ENCODE data around the gene EMD. TPM values are rescaled to one million over a fixed set of nuclear protein-coding genes. Genes with fewer than 3 reads are reported as not detected.
"Not testable (repeated sequence)": the region's sequence is repeated elsewhere in the genome, so short reads cannot be mapped to it uniquely, and the experiment has no call there.

EMD gene
- total and polyA plus RNA-seq, 2 donors from 2014 or later = 79.6 to 102 TPM

- H3K9ac ChIP-seq (ENCODE audit: low read length in 3 of 3) = peak overlapping the region; percentile 22 to 99 (median 24)
- peaks cover 2 to 15% (median 8%) of the 10 kb centered on the region in 3 donors for H3K36me3 ChIP-seq (ENCODE audit: control insufficient read depth in 2 of 3, insufficient read depth in 3 of 3, low read length in 3 of 3)
- DNase-seq (no peak), FAIRE-seq (no peak)
- H3K4me3 ChIP-seq (ENCODE audit: low read length in 3 of 3) = peak overlapping the region; percentile 90 to 93 (median 92)
- no peak overlapping the region for H3K27ac ChIP-seq (ENCODE audit: low read depth in 2 of 2, low read length in 2 of 2)
- peaks cover 0 to 21% (median 7%) of the 10 kb centered on the region in 3 donors for H3K4me1 ChIP-seq (ENCODE audit: control insufficient read depth in 2 of 3, insufficient read depth in 2 of 3, low read depth in 1 of 3, low read length in 3 of 3)
- H3K9me3 ChIP-seq (ENCODE audit: control insufficient read depth in 2 of 3, insufficient read depth in 1 of 3, low read length in 3 of 3) = no peaks in the 10 kb centered on the region
- H3K27me3 ChIP-seq (ENCODE audit: control insufficient read depth, insufficient read depth, low read length) = no peaks in the 10 kb centered on the region
- no peak for TF ChIP-seq CTCF (IDR thresholded peaks at IDR 0.05; ENCODE audit: borderline replicate concordance, extremely low read depth, insufficient read depth)
- intact Hi-C loops (cut with DNase I) = no loop called here
These were observed 20.7 kb downstream of the EMD start for GRCh38 chrX:154399527-154400368.

GRCh38 chrX:154400369-154400817 is 21.3 kb downstream of the EMD start:
- Histone ChIP-seq H3K4me1 (ENCODE audit: control insufficient read depth in 2 of 3, insufficient read depth in 2 of 3, low read depth in 1 of 3, low read length in 3 of 3) (peaks cover 0 to 21% (median 7%) of the 10 kb centered on the region in 3 donors), H3K4me3 (ENCODE audit: low read length in 3 of 3) (peak overlapping the region in 1 of 3 donors; percentile 93), H3K36me3 (ENCODE audit: control insufficient read depth in 2 of 3, insufficient read depth in 3 of 3, low read length in 3 of 3) (peaks cover 2 to 15% (median 8%) of the 10 kb centered on the region in 3 donors)
- intact Hi-C loops (cut with DNase I); H3K9ac ChIP-seq (ENCODE audit: low read length in 3 of 3); H3K27me3 ChIP-seq (ENCODE audit: control insufficient read depth, insufficient read depth, low read length); H3K9me3 ChIP-seq (ENCODE audit: control insufficient read depth in 2 of 3, insufficient read depth in 1 of 3, low read length in 3 of 3); DNase-seq; FAIRE-seq; H3K27ac ChIP-seq (ENCODE audit: low read depth in 2 of 2, low read length in 2 of 2): not testable (repeated sequence)

GRCh38 chrX:154401045-154401799 is 22.1 kb downstream of the EMD start:
- Histone ChIP-seq H3K4me3 (ENCODE audit: low read length in 3 of 3) (no peak overlapping the region), H3K27me3 (ENCODE audit: control insufficient read depth, insufficient read depth, low read length) (no peaks in the 10 kb centered on the region), H3K36me3 (ENCODE audit: control insufficient read depth in 2 of 3, insufficient read depth in 3 of 3, low read length in 3 of 3) (peaks cover 2 to 15% (median 8%) of the 10 kb centered on the region in 3 donors), H3K9ac (ENCODE audit: low read length in 3 of 3) (no peak overlapping the region), H3K27ac (ENCODE audit: low read depth in 2 of 2, low read length in 2 of 2) (no peak overlapping the region), H3K4me1 (ENCODE audit: control insufficient read depth in 2 of 3, insufficient read depth in 2 of 3, low read depth in 1 of 3, low read length in 3 of 3) (peaks cover 0 to 21% (median 7%) of the 10 kb centered on the region in 3 donors), H3K9me3 (ENCODE audit: control insufficient read depth in 2 of 3, insufficient read depth in 1 of 3, low read length in 3 of 3) (no peaks in the 10 kb centered on the region)
- no peak for TF ChIP-seq CTCF (IDR thresholded peaks at IDR 0.05; ENCODE audit: borderline replicate concordance, extremely low read depth, insufficient read depth)
- intact Hi-C loops (cut with DNase I) = no loop called here
- DNase-seq (no peak), FAIRE-seq (no peak)
